HG03103 (cell line): Measurements from ENCODE around the gene MAP3K20.

Experiments
- ATAC-seq: cut with Tn5 transposase; IDR thresholded peaks from one replicate; pipeline ENCODE4 v1.9.1; 2021; ENCODE audit warnings: low read depth; ENCODE audit not compliant: unreplicated experiment

MAP3K20 gene

DNA sequence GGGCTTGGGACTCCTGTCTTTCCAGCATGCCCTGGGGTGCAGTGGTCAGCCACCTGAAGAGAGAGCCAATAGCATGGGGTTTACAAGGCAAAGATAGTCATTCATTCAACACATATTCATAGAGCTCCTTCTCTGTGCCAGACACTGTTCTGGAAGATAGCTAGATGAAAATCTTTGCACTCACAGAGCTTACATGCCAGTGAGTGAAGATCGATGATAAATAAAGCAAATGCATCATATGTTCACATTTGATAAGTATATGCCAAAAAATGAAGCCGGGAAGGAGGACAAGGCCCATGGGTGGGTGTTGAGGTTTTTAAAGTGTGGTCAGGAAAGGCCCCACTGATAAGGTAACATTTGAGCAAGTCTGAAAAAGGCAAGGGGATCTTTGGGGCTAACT, 148.2 kb downstream of the MAP3K20 start:
- ATAC-seq, result no peak

DNA sequence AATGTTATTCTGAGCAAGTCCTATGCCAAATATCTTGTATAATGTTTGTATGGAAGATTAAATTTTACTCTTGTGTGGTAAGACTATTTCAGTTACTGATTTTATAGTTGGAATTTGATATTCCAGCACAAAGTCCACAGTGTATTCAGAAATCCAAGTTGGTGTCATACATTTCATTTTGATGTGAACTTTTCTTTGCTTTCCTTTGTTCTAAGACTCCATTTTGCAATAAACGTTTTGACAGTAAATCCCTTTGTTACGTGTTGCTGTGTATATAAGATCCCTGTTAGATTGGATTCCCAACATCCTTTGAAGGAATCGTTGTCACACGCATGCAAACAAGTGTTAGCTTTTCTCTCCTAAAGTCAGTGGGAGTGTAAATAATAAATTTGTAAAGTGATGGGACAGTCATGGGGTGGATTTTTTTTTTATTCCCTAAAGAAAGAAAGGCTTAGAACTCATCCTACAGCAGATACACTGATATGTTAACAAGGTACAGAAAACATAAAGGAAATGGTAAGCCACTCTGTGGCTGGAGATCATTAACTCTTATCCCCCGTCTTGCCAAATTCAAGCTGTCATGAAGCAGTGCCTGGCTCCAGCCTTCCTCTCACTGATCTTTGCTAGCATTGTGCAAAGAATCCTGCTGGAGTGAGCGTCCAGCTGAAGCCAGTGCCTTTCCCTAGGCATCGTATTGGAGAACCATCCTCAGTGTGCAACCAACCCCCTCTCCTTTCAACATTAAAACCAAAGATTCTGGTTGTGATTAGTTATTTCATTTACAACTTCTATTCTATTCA, 151.5 kb downstream of the MAP3K20 start:
- ATAC-seq, result no peak

DNA sequence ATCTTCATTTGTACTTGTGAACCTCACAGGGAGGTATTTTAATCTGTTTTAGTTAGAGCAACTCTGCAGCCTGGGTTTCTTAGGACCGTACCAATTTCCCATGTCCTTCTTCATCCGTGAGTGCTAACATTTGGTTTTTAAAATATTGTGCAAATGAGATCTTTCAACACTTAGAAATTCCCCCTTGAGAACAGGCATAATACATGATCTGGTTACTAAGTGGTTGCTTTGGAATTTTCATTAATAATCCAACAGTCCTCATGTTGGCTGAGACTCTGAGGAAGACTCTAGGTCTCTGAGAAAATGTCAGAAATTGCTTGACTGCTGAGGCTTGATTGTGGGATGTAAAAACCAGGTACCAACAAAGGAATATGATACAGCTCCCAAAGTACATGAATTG, 153.4 kb downstream of the MAP3K20 start:
- ATAC-seq, result no peak

DNA sequence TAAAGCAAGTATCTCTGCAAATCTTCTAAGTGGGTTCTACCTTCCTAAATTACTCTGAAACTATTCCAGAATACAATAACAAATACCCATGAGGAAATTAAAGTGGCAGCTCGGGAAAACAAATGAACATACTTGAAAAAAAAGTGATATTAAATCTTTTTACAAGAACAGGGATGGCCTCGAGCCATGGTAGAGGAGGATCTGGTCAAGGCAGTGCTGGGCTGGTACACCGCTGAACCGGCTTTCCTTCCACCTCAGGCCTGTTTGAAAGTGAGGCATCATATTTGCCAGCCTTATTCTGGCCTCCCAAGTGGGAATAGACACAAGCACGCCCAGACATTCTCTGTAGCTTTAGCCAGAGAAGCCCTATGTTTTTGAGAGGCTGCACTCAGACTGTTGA, 154.5 kb downstream of the MAP3K20 start:
- no peak for ATAC-seq

DNA sequence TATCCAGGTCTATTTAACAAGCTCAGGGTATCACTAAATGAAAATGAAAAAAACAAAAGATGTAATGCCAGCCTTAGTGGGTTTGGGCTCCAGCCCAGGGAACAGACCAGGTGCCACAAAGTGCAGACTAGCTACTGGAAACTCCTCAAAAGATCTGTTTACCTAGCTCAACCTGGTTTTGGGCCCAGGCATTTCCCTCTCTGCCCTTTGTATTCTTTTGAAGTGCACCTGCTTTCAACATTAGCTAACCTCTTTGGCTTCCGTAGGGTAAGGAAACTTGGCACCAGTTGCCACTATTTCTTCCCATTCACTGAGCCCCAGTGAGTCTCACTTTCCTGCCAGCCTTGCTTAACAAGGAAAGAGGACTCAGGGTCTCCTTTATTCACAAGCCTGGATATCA, 155.4 kb downstream of the MAP3K20 start:
- ATAC-seq, result no peak

DNA sequence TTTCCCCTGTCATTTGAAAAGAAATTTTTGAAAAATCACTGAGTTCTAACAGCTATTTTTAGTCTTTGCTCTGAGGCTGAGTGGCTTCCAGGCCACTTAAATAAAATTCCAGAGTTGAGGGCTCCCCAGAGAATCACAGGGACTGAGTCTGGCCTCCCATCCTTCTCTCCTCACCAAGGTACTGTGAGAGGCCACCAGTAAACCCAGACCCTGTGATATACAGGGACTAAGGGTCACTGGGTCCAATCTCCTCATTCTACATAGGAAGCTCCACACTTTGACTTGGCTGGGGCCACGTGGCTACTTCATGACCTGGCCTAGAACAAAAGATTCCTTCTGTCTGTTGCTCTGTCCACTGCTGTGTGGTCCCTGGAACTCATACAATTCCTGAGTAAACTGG, 155.8 kb downstream of the MAP3K20 start:
- no peak for ATAC-seq

DNA sequence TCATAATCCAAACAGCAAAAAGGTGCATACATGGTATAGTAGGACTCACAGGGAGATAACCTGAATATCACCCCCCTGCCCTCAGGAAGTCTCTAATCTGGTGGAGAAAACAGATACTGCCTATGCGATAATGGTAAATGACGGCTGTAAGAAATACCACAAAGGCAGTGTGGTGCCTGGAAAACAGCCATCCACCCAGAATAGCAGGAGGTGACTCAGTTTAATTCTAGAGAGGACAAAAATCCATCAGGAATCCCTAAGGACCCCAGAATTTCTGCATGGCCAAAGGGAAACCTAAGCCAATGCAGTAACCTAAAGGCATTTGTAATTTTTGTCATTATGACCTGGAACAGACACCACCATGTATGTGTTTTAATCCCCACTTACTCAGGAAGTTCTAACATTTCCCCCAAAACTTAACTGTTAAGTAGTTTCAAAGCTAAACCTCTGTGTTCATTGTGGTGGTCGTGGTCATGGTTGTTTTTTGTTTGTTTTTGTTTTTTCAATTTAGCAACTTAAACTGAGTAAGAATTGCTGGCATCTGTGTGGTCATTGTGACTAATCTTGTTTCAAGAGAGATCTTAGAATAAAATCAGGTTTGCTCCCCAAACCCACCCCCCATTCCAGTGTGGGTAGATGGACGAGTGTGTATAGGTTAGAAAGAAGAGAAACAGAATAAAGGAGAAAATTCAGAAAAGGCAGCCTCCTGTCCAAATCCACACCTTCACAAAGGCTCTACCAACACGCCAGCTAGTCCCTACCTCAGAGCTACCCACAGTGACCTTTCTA, 157.5 kb downstream of the MAP3K20 start:
- ATAC-seq, result no peak

DNA sequence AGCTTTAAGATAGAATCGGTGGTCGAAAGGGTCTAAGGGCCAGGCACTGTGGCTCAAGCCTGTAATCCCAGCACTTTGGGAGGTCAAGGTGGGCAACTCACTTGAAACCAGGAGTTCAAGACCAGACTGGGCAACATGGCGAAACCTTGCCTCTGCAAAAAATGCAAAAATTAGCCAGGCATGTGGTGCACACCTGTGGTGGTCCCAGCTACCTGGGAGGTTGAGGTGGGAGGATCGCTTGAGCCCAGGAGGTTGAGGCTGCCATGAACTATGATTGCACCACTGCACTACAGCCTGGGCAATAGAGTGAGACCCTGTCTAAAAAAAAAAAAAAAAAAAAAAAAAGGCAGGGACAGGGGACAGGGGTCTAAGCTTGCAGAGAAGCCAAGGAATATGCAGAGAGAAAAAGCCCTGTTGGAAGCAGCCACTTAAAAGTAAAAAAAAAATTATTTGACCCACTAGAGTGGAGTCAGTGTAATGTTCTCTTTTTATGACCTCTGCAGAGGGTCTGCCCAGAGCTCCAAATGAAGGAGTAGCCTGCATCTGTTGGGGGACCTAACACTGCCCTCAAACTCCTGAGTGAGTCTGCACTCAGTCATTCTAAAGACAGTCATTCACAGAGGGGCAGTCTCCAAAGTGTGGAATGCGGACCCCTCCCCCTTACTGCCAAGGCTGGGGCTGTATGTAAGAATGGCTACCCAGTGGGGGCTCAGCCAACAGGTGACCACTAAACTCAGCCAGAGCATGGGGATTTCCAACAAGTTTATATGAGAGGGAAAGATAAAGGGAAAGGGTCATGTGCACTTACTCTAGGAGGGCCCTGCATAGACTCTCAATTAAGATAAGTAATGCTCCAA, 160.5 kb downstream of the MAP3K20 start:
- no peak for ATAC-seq

DNA sequence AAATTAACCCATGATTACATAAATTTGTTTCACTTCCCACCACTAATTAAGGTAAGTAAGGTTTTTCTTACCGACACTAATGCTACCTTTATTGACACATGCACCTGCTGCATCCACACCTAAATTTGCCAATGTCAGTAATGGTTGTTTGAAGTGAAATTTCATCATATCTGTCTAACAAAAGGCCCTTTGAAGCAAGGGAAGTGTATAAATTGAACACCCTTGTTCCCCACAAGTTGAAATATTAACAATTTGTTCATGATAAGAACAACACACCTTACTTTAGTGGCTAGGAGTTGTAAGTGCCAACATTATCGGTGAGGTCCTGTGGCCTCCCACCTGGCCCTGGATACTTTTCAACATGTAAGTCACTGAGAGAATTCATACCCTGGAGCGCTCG, 162.7 kb downstream of the MAP3K20 start:
- no peak for ATAC-seq

DNA sequence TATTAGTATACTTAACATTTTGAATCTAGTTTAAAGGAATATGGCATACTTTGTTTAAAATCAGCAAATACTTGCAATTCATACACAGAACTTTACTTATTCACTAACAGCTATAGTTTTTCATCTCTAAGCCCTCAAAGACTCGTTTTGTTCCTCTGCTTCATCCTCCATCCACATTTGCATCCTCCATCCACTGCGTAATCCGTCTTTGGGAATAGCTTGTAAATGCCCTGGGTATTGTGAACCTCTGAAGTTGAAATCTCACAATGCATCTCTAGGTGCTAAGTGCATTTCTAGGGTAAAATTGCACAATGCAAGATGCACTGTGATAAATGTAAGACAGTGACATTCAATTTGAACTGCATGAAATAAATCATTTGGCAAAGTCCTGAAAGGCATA, 163.2 kb downstream of the MAP3K20 start:
- no peak for ATAC-seq

DNA sequence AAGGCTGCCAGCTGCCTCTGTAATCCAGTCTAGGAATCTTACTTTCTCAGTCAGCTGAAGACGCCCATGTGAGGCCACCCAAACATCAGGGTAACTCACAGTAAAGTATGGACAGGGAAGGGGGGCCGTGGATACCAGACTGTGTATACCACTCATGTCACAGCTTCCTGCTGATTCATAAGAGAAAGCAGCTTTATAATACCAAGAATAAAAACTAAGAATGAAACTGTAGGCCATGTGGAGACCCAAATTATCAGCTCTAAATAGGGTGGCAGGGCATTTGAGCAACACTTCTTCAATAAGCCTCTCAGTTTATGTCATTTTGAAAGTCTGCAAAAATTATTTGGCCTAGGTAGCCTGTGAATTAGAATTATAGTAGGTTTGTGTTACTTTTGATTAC, 164.0 kb downstream of the MAP3K20 start:
- peak; percentile 97 for ATAC-seq

DNA sequence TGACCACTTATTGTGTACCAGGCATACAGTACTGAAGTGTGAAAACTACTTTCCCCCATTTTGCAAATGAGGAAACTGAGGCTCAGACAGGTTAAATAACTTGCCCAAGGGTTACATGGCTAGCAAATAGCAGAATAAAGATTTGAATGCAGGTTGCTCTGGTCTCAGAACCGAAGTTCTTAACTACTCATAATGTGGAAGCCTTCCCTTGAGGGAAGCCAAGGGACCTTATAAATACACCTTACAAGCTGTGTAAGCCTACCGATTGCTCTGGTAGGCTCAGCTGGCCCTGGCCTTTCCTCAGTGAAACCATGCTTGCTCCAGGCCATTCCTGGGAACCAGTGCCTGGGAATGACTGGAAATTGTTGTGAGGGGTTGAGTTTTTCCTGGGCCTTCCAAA, 164.4 kb downstream of the MAP3K20 start:
- ATAC-seq, result no peak

DNA sequence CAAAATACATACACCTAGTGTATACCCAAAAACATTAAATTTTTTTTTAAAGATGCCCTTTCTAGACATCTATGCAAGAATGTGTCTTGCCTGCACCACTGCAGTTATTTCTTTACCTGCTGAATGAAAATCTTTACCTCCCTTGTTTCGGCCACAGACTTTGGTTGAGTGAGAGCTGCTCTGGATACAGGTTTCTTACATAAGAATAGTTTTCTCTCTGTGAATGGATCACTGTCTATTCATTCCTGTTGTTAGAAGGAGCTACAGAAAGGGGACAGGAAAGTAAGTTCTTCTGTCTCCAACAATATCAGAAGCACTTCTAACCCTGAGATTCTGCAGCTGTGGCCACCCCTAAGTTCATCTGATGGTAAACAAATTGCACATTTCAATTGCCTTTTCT, 166.0 kb downstream of the MAP3K20 start:
- no peak for ATAC-seq

DNA sequence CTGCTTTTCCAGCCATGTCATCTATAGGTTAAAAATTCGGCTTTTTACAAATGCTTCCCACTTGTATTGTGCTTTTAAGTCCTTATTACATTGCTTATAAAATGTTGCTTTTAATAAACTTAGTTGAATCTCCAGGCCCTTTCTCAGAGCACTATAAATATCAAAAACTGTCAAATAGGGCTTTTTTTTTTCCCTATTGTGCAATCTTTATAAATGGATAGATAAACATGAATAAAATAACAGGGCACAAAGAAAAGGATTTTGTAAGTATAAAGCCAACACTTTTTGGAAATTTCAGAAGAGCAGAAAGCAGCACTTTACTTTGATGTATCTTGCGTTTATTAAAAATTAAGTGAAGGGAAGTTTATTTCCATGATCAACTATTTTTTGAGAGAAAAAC, 171.5 kb downstream of the MAP3K20 start:
- no peak for ATAC-seq

DNA sequence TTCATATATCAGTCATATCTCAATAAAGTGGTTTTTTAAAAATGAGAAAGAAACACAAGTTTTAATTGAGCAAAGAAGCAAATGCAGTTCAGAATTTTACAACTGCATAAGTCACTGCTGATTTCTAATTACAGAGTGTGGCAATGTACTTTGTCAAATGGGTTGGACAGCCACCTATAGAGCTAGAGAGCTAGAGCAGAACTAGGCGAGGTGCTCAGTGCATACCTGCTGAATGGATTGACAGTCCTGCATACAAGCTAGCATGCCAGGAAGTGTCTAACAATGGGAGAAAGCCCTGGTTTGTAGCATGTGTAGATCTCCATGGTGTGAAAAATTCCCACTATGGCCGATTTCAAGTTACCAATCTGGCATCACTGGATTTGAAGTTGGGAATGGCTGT, 172.7 kb downstream of the MAP3K20 start:
- ATAC-seq, result no peak

DNA sequence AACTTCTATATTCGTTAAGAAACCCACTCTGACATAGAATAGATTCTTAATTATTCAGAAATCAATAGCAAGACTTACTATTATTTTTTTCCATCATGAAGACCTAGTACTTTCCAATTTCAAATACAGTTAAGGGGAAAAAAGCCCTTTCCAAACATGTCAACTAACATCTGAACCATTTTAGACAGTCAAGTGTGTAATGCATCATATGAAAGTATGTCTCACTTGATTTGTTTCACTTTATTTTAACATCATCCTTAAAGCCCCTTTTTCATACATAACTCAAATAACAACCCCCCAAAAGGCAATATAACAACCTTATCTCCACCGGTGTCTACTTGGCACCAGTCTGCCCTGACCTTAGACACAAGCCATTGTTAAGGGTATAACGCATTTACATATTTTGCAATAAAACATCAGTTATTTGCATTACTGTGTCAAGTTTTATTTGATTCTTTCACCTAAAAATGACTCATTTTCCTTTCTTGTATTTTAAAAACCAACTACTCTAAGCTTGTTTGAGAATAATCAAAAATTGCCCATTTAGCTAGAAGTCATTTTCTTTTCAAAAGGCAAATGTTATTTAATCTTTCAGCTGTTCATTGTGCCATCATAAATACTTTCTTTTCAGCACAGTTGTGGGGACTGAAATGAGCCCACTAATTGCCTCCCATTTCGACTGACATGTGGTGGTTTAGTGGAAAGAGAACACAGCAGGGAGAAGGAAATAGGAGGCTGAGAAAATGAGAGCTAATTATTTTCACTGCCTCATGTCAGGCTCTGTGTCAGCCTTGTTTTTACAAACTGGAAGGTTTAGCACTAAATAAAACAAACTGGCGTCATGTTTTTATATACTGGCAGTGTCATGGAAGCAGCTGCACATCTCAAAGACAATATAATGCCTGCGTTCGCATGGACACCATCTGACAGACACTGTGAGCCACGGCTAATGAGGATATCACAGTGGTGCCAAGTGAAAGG, 174.3 kb downstream of the MAP3K20 start:
- no peak for ATAC-seq

DNA sequence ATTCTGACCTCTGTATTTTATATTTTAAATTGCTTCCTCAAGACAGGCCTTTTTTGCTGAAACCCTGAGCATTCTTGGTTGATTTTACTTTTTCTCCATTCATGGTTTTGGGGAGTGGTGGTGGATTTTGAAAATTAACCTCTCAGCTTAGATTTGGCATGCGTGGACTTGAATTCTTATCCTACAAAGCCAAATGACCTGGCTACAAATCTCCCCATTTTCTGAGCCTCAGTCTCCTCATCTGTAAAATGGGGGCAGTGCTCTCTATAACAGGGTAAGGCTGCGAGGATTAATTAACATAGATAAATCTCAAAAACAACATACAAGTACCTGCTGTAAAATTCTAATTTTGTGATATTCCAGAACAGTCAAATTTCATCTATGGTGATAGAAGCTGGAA, 175.6 kb downstream of the MAP3K20 start:
- no peak for ATAC-seq

DNA sequence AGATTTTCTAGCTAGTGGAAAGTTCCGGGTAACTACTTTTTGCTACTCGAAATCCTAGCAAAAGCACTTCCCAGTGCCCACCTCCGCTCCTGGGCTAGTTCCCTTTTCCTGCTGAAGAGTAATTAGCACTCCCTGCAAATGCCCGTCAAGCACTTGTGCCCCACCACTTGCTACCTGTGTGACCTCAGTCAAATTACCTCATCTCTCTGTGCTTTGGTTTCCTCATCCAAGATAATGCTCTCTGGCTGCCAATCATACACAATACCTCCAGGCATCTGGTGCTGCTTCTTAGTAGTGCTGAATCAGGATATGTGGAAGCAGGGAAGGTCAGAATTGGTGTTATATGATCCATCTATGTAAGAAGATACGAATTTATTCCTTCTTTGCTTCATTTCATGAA, 176.9 kb downstream of the MAP3K20 start:
- no peak for ATAC-seq

DNA sequence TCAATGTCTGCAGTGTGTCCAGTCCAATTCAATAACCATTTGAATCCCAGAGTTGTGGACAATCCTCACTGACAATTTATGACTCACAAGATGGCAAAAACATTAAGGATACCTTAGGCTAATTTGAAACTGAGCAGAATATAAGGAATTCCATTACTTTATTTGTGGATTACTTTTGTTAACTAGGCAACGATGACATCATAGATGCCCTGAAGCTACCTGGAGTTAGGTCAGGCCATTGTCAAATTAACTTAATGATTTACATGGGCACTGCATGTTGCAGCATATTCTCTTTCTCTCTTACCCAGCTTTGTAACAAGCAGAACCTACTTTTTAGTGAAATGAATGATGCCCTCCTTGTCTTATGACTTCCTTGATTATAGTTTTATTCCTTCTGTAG, 179.0 kb downstream of the MAP3K20 start:
- ATAC-seq, result no peak

DNA sequence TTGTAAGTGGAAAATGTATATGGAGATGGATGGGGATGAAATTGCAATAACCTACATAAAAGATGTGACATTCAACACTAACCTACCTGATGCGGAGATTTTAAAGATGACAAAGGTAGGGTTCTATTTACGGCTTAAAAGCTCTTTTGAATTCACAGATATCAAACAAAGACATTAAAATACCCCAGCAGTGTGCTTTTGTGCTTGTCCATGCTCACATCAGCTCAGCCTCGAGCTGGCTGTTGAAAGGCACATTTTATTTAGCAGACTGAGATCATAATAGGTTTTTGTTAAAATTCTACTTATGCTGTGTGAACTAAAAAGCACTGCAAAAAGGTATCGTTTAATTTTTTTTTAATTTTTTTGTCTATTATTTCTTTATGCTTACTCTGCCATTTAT, 183.1 kb downstream of the MAP3K20 start:
- ATAC-seq, result no peak
